ENCODE results near the gene SUSD3. TPM values are rescaled to one million over a fixed set of nuclear protein-coding genes. Genes with fewer than 3 reads are reported as not detected.

SUSD3 gene
- total RNA-seq, 1 donor from 2014 or later, result 0.60 TPM

- no peak overlapping the region for H3K27ac ChIP-seq (replicated peaks)
- no peak overlapping the region for H3K4me3 ChIP-seq
- no peak for DNase-seq
- peaks cover 17% of the 10 kb centered on the region for H3K9me3 ChIP-seq (replicated peaks)
- H3K27me3 ChIP-seq (ENCODE audit: low read depth), result no peaks in the 10 kb centered on the region
- no peak for TF ChIP-seq CTCF (IDR thresholded peaks at IDR 0.05; ENCODE audit: borderline replicate concordance)
- no peaks in the 10 kb centered on the region for H3K36me3 ChIP-seq
- intact Hi-C loops (cut with micrococcal nuclease), result no loop called here
- peaks cover 12% of the 10 kb centered on the region for H3K4me1 ChIP-seq
Measured at GRCh38 chr9:93088656-93089015, 30.1 kb downstream of the SUSD3 start.

GRCh38 chr9:93089024-93089423, 30.5 kb downstream of the SUSD3 start:
- Histone ChIP-seq H3K36me3 (no peaks in the 10 kb centered on the region), H3K27ac (replicated peaks) (no peak overlapping the region), H3K27me3 (ENCODE audit: low read depth) (no peaks in the 10 kb centered on the region), H3K4me3 (no peak overlapping the region), H3K4me1 (peaks cover 16% of the 10 kb centered on the region), H3K9me3 (replicated peaks) (peaks cover 17% of the 10 kb centered on the region)
- DNase-seq, result no peak
- TF ChIP-seq CTCF (IDR thresholded peaks at IDR 0.05; ENCODE audit: borderline replicate concordance), result no peak
- intact Hi-C loops (cut with micrococcal nuclease), result no loop called here

- Histone ChIP-seq H3K27ac (replicated peaks) (no peak overlapping the region), H3K4me3 (no peak overlapping the region), H3K36me3 (no peaks in the 10 kb centered on the region), H3K4me1 (peaks cover 21% of the 10 kb centered on the region), H3K27me3 (ENCODE audit: low read depth) (no peaks in the 10 kb centered on the region), H3K9me3 (replicated peaks) (peaks cover 17% of the 10 kb centered on the region)
- no peak for DNase-seq
- TF ChIP-seq CTCF (IDR thresholded peaks at IDR 0.05; ENCODE audit: borderline replicate concordance), result no peak
- intact Hi-C loops (cut with micrococcal nuclease), result no loop called here
Measured at GRCh38 chr9:93089481-93089991, 31.0 kb downstream of the SUSD3 start.

GRCh38 chr9:93090091-93090655, 31.7 kb downstream of the SUSD3 start:
- no peak overlapping the region for H3K4me3 ChIP-seq
- no peaks in the 10 kb centered on the region for H3K27me3 ChIP-seq (ENCODE audit: low read depth)
- H3K27ac ChIP-seq (replicated peaks), result no peak overlapping the region
- intact Hi-C loops (cut with micrococcal nuclease), result no loop called here
- H3K36me3 ChIP-seq, result no peaks in the 10 kb centered on the region
- DNase-seq, result no peak
- peaks cover 17% of the 10 kb centered on the region for H3K9me3 ChIP-seq (replicated peaks)
- TF ChIP-seq CTCF (IDR thresholded peaks at IDR 0.05; ENCODE audit: borderline replicate concordance), result no peak
- peaks cover 27% of the 10 kb centered on the region for H3K4me1 ChIP-seq

- intact Hi-C loops (cut with micrococcal nuclease), result no loop called here
- no peaks in the 10 kb centered on the region for H3K27me3 ChIP-seq (ENCODE audit: low read depth)
- no peak for TF ChIP-seq CTCF (IDR thresholded peaks at IDR 0.05; ENCODE audit: borderline replicate concordance)
- peaks cover 12% of the 10 kb centered on the region for H3K9me3 ChIP-seq (replicated peaks)
- no peaks in the 10 kb centered on the region for H3K36me3 ChIP-seq
- no peak overlapping the region for H3K4me3 ChIP-seq
- no peak for DNase-seq
- peaks cover 29% of the 10 kb centered on the region for H3K4me1 ChIP-seq
- no peak overlapping the region for H3K27ac ChIP-seq (replicated peaks)
Measured at GRCh38 chr9:93091056-93091452, 32.6 kb downstream of the SUSD3 start.

All from left ventricle myocardium inferior (tissue), 1 donor.